Ovary (tissue), 9 donors: ENCODE results near the gene HELB. TPM values are rescaled to one million over a fixed set of nuclear protein-coding genes. Genes with fewer than 3 reads are reported as not detected.

Source experiments
- DNase-seq, 5 donors: peaks; one replicate each; pipeline ENCODE4 v3.0.0-alpha.2; 2019 to 2020
- H3K27ac ChIP-seq, 2 donors: fragments of 200-600 bp; one replicate each; pipeline versions ENCODE4 v1.5.1 to v1.8.0; 2019 to 2022
- H3K27me3 ChIP-seq: fragments of 200-600 bp; one replicate; pipeline ENCODE4 v1.8.0; 2022
- H3K36me3 ChIP-seq: fragments of 200-600 bp; sonication (generic); one replicate; pipeline ENCODE4 v1.5.1; 2019
- H3K4me1 ChIP-seq: one replicate; pipeline ENCODE4 v1.8.1; 2013; ENCODE audit warnings: mild to moderate bottlenecking, moderate library complexity; ENCODE audit not compliant: insufficient read depth
- H3K4me3 ChIP-seq: fragments of 200-600 bp; sonication (generic); one replicate; pipeline ENCODE4 v1.5.1; 2017
- H3K9me3 ChIP-seq, 2 donors: fragments of 200-600 bp in 1 of 2; sonication (generic) in 1 of 2; one replicate each; pipeline versions ENCODE4 v1.5.1 to v1.8.1; 2013 to 2019; ENCODE audit warnings: mild to moderate bottlenecking in 1 of 2, moderate library complexity in 1 of 2
- EP300 ChIP-seq: sonication (generic); formaldehyde crosslinking; IDR thresholded peaks from one replicate; pipeline ENCODE4 v1.6.1; 2017; ENCODE audit warnings: antibody characterized with exemption
- POLR2A ChIP-seq: fragments of 450-650 bp; IDR thresholded peaks from one replicate; pipeline ENCODE4 v1.6.1; 2017; ENCODE audit warnings: antibody characterized with exemption, mild to moderate bottlenecking, moderate library complexity
- WGBS, 3 donors: extraction: QIAGEN DNeasy Blood & Tissue Kit in 1 of 3; methylation state at CpG; one replicate each; pipeline versions ENCODE4 v1.1.5 to v1.1.7; 2013 to 2017; 5-methylcytosine and 5-hydroxymethylcytosine counted together
- intact Hi-C, 4 donors: fragments of 100-400 bp; cut with DNase I; formaldehyde crosslinking; loops; one replicate each; pipeline versions ENCODE4 v1.11.0 to v1.15.1; 2022 to 2023
- polyA plus RNA-seq, 2 donors: library from polyadenylated mRNA; stranded (reverse); fragments of 200-250 nt in 1 of 2; fragments of 350-450 nt in 1 of 2; fragmentation: Illumina TruSeq in 1 of 2; extraction: RNeasy Lipid Tissue Mini Kit (QIAGEN cat#74804) in 1 of 2; gene quantifications; one replicate each; pipeline ENCODE4 v1.2.3, GENCODE V29; 2013 to 2014
- total RNA-seq, 7 donors: library from RNA; depleted of rRNA in 2 of 7; stranded (reverse); fragments of >200 nt in 2 of 7; fragmentation: NEBNext Ultra II Directional in 3 of 7; extraction: Animal tissue kit (Norgen Biotek cat#: 25700) in 3 of 7; gene quantifications; one replicate each; pipeline versions ENCODE4 v1.1.0 to v1.2.4, GENCODE V29; 2016 to 2023
- TF ChIP-seq, protein P1 (sequence below), 3 donors: fragments of 450-650 bp in 2 of 3; fragments of 200-600 bp in 1 of 3; IDR thresholded peaks; one replicate each; pipeline versions ENCODE4 v1.5.1 to v1.8.0; 2016 to 2022; ENCODE audit warnings: antibody characterized with exemption in 3 of 3, mild to moderate bottlenecking in 1 of 3
- donor health status: DM: no; HTN: no; CAD: no; lungs with moderate emphysema.
- donor health status: DM: no; HTN: no; CAD: no.
- donor health status: Bipolar disorder and iron deficiency.
- donor health status: DM: yes; HTN: yes; CAD: no.
- donor health status: DM: no; HTN: no; CAD: no.
- donor health status: DM: yes; HTN: yes; CAD: no.

Gene HELB
- total and polyA plus RNA-seq, 9 donors: 1.1 to 6.7 (median 3.7) TPM

DNA sequence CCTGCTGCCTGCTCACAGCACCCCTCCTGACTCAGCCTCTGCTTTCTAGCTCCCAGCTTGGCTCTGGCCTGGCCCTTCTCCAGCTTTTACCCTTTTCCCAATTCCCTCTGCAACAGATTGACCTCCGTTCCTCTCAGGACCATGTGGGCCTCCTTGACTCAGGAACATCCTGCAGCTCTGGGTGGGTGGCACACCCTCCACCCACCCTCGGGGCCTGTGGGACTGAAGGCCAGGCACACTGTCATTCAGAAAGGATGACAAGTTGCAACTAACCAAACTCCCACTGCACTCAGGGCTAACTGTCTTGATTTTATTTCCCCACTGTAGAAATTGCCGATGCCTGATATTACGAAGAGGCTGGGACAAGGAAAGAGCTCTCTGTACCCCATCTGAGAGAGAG lies 59.4 kb downstream of the HELB start:
- H3K9me3 ChIP-seq: no peaks in the 10 kb centered on the region
- H3K4me1 ChIP-seq: no peaks in the 10 kb centered on the region
- TF ChIP-seq POLR2A (no peak), EP300 (no peak)
- TF ChIP-seq, protein P1, sequence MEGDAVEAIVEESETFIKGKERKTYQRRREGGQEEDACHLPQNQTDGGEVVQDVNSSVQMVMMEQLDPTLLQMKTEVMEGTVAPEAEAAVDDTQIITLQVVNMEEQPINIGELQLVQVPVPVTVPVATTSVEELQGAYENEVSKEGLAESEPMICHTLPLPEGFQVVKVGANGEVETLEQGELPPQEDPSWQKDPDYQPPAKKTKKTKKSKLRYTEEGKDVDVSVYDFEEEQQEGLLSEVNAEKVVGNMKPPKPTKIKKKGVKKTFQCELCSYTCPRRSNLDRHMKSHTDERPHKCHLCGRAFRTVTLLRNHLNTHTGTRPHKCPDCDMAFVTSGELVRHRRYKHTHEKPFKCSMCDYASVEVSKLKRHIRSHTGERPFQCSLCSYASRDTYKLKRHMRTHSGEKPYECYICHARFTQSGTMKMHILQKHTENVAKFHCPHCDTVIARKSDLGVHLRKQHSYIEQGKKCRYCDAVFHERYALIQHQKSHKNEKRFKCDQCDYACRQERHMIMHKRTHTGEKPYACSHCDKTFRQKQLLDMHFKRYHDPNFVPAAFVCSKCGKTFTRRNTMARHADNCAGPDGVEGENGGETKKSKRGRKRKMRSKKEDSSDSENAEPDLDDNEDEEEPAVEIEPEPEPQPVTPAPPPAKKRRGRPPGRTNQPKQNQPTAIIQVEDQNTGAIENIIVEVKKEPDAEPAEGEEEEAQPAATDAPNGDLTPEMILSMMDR (IDR thresholded peaks at IDR 0.05): no peak
- no peak for DNase-seq
- H3K4me3 ChIP-seq: no peak overlapping the region
- H3K27me3 ChIP-seq: no peaks in the 10 kb centered on the region
- 93 to 97% (median 94%) methylated on average over 4 of the region's 4 CpGs for WGBS, 3 donors
- intact Hi-C loops: no loop called here
- no peaks in the 10 kb centered on the region for H3K36me3 ChIP-seq
- H3K27ac ChIP-seq: no peak overlapping the region

DNA sequence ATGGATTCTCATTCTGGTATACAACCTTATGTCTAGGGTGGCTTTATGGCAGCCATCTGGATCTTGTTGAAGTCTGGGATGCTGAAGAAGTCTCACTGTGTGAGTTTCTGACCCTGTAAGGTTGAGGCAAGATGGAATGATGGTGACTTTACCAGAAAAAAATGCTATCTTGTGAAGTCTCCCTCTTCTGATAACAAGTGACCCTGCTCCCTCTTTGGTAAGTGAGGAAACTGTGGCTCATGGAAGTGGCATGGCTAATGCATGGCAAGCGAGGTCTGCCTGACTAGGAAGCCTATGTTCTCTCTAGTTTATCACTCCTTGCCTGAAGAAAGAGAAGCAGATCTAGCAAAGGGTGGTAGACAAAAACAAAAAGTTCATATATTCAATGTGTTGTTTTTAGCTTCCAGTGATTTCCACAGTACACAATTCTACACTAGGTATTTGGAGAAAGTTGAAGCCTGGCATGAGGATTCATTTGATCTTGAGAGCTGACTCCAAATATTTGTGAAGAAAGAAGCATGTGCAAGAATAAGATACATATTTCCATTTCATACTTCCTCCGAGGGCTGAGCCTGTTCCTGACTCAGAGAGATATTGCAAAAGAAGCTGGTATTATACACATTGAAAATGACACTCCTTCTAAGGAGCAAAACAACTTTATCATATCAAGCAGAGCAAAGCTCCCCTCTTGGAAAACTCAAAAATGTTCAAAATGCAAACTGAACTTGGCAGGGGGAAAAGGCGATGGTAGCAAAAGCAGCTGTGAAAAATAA lies 63.6 kb downstream of the HELB start:
- WGBS, 3 donors: 32 to 56% (median 36%) methylated on average over 3 of the region's 3 CpGs

DNA sequence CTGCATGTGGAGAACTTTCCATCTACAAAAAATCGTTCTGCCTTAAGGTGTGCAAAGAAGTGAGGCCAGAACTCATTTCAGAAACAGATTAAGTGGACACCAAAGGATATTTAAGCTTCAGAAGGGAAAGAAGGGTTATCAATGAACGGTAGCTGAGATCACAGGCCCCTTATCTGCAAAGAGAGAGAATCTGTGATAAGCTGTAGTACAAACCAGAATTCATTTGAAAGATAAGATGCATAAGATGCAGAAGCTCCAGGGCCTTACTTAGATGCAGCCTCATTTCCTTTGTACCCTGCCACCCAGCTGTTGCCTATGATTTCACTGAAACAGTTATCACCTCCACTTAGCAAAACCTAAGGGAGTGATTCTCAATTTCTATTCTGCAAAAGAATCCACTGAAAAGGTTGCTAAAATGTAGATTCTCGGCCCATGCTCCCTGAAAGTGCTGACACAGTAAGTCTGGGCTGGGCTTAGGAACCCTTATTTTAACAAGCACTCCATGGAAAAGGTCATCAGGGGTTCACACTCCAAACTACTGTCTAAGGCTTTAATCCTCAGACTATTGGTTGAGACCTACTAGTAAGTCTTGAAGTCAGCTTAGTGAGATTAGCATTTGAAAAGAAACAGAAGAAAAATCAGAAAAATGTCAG lies 64.8 kb downstream of the HELB start:
- Histone ChIP-seq H3K4me3 (no peak overlapping the region), H3K27me3 (no peaks in the 10 kb centered on the region), H3K9me3 (no peaks in the 10 kb centered on the region), H3K36me3 (no peaks in the 10 kb centered on the region), H3K4me1 (no peaks in the 10 kb centered on the region), H3K27ac (no peak overlapping the region)
- TF ChIP-seq, protein P1 (IDR thresholded peaks at IDR 0.05): no peak
- DNase-seq: no peak
- intact Hi-C loops: no loop called here
- WGBS, 3 donors: 67 to 75% (median 70%) methylated on average over 3 of the region's 3 CpGs

More for the DNA sequence above, 63.6 kb downstream of the HELB start:
- TF ChIP-seq EP300 (no peak), POLR2A (no peak)
- TF ChIP-seq, protein P1 (IDR thresholded peaks at IDR 0.05): no peak
- intact Hi-C loops: no loop called here
- Histone ChIP-seq H3K9me3 (no peaks in the 10 kb centered on the region), H3K27me3 (no peaks in the 10 kb centered on the region), H3K36me3 (no peaks in the 10 kb centered on the region), H3K4me1 (no peaks in the 10 kb centered on the region), H3K27ac (no peak overlapping the region), H3K4me3 (no peak overlapping the region)
- DNase-seq: no peak

DNA sequence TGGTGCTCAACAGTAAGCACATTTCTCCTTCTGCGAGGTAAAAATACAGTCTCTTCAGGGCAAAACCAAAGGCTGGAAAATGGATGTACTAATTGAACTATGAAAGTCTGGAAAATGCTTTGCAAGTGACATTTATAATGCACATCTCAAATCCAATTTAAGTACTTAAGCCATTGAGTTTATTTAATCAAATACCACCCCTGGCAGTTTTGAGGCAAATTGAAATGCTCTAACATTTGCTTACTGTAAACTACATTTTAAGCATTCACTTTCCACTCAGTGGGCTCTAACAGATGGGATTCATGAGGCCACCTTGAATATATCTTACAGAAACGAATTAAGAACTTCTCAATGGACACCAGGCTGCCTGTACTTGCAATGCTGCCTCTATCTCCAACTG lies 69.7 kb downstream of the HELB start:
- TF ChIP-seq POLR2A: no peak
- TF ChIP-seq, protein P1 (IDR thresholded peaks at IDR 0.05): no peak
- TF ChIP-seq EP300: no peak
- no peak for DNase-seq
- Histone ChIP-seq H3K27me3 (no peaks in the 10 kb centered on the region), H3K9me3 (no peaks in the 10 kb centered on the region), H3K4me3 (no peak overlapping the region), H3K27ac (no peak overlapping the region), H3K4me1 (no peaks in the 10 kb centered on the region), H3K36me3 (no peaks in the 10 kb centered on the region)
- intact Hi-C loops: no loop called here
- 84 to 92% (median 85%) methylated on average over 2 of the region's 2 CpGs for WGBS, 3 donors
